ENCODE measurements around the gene FOXR1. TPM values are rescaled to one million over a fixed set of nuclear protein-coding genes. Genes with fewer than 3 reads are reported as not detected.

Gene FOXR1
- total and polyA plus RNA-seq, 2 of the 8 experiments (the other 6 are each of a cell fraction or from before 2014, with no cell fraction given): not detected

DNA sequence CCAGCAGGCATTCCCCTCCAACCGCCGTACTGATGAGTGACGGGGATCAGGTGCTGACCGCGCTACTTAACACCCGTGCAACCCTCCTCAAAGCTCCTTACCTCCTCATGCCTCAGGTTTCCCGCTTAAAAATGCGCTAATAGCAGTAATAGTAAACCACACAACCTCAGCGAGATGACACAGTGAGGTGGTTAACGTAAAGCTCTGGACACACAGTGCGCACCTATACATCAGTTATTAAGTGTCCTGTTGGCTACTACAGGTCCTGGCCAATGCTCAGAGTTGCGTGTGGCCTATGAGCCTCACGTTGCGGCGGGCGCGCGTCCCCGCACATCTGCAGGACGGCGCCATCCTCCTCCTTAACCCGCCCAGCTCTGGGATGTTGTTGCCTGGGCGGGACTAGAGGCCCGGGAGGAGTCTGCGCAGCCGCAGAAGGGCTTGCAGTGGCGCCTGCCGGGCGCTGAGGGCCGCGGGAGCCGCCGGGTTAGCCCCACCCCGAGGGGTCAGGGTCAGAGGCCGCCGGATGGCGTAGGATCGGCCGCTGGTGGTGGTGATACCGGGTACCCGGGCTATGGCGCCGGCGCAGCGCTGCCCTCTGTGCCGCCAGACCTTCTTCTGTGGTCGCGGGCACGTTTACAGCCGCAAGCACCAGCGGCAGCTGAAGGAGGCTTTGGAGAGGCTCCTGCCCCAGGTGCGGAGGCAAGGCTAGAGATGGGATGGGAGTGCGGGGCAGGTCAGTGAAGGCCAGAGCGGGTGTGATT is 26.2 kb downstream of the FOXR1 start, which contains the start of gene CENATAC (continued):
- TF ChIP-seq CEBPB (IDR thresholded peaks at IDR 0.05; ENCODE audit: low read depth, low read length) (no peak), CTBP2 (IDR thresholded peaks at IDR 0.05; ENCODE audit: borderline replicate concordance, insufficient read depth, insufficient read length, low read length) (no peak), SIN3A (conservative IDR thresholded peaks at IDR 0.05 in 1 of 2, IDR thresholded peaks at IDR 0.05 in 1 of 2; ENCODE audit: low read depth in 1 of 2, low read length in 2 of 2) (peak in 1 of 2 experiments; percentile 53; a peak in 2 of 4 replicates), SRF (IDR thresholded peaks at IDR 0.05; ENCODE audit: low read depth, low read length) (no peak), POLR2A (IDR thresholded peaks at IDR 0.05; ENCODE audit: control extremely low read depth in 1 of 2, low read depth in 2 of 2, low read length in 2 of 2) (peak; percentile 81 to 86; a peak in 2 of 3 replicates), SP2 (IDR thresholded peaks at IDR 0.05; ENCODE audit: low read length) (no peak), RBBP5 (IDR thresholded peaks at IDR 0.05; ENCODE audit: borderline replicate concordance, low read depth, low read length) (peak; percentile 52; the same call in 1 of the 2 replicates), CREB1 (IDR thresholded peaks at IDR 0.05) (peak; percentile 42; the same call in 1 of the 2 replicates), KDM5A (IDR thresholded peaks at IDR 0.05; ENCODE audit: low read length) (no peak), POLR2AphosphoS5 (IDR thresholded peaks at IDR 0.05; ENCODE audit: low read depth, low read length) (peak; percentile 85; the same call in 1 of the 2 replicates), ZNF274 (IDR thresholded peaks at IDR 0.05; ENCODE audit: borderline replicate concordance, extremely low read depth, low read length) (no peak), SIRT6 (IDR thresholded peaks at IDR 0.05; ENCODE audit: low read length) (no peak), MAX (IDR thresholded peaks at IDR 0.05) (peak; percentile 97)

Measured in H1 (cell line).